GM19324 (cell line): ENCODE measurements around the gene RAB35.

ENCODE experiments used
- ATAC-seq: cut with Tn5 transposase; IDR thresholded peaks from one replicate; pipeline ENCODE4 v1.9.1; 2021; ENCODE audit warnings: mild to moderate bottlenecking, moderate library complexity; ENCODE audit not compliant: unreplicated experiment, low FRiP score

Gene RAB35

DNA sequence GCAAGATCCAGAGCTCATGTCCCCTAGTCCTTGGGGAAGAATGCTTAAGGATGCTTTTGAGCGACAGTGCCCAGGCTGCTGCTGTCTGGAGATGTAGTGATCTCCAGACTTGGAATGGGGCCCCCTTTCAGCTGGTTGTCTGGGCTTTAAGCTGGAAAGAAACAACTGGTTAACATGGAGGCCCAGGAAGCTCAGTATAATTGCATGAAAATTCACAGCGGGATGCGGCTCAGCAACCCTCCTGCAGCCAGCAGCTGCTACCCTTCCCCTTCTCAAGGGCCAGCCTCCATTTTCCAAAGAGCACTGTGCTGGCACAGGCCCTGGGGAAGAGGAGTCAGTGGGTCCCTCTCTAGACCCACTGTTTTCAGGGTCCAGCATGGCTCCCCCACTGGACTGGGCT, 26.3 kb downstream of the RAB35 start:
- ATAC-seq, result no peak

- no peak for ATAC-seq
Measured at GRCh38 chr12:120089796-120090195, 26.8 kb downstream of the RAB35 start.

DNA sequence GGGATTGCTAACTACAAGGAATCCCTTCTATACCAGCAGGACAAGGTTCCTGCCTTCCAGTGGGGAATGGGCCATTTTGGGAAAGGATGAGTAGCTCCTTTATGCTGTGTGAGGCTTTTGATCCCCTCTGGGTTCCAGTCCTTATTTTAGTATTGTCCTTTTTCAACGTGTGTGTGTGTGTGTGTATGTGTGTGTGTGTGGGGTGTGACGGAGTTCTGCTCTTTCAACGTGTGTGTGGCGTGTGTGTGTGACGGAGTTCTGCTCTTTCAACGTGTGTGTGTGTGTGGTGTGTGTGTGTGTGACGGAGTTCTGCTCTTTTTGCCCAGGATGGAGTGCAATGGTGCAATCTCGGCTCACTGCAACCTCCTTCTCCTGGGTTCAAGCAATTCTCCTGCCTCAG, 27.4 kb downstream of the RAB35 start:
- ATAC-seq, result no peak

DNA sequence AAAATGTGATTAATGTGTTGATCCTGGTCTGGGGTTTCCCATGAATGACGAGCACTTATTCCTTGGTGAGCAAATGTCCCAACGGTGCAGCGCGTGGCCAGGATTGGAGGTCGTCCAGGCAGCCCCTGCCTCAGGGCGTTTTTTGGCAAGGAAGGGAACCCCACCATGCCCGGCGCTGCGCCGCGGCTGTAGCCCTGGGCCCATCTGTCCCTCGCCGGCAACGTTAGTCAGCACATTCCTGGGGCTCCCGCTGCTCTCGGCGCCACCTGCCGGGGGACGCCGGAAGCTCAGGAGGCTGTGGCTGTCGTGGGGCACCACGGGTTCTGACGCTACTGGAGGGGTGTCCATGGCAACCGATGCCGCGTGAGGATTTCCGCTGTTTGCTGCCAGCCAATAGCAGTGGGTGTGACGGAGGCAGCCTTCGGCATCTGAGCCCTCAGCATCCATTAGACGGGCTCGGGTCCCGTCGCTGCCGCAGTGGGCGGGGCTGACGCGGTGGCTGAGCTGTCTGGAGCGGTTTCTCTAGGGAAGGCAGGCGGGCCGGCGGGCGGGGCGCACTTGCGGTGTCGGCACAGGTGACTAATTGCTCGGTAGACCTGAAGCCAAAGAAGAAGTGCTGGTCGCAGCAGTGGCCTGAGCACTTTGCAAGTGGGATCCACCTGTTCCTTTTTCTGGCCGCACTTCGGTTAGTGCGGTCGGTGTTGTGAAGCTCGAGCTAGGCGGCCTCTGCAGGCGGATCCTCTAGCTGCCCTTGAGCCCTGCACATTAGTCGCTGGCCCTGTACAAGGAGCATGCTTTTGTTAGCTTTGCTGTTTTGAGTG, 29.5 kb downstream of the RAB35 start:
- ATAC-seq, result peak; percentile 98

- ATAC-seq, result no peak
Measured at GRCh38 chr12:120085920-120086645, 30.5 kb downstream of the RAB35 start.

- no peak for ATAC-seq
Measured at GRCh38 chr12:120081641-120082040, 34.9 kb downstream of the RAB35 start.

- ATAC-seq, result no peak
Measured at GRCh38 chr12:120079411-120080400, 36.8 kb downstream of the RAB35 start.

- no peak for ATAC-seq
Measured at GRCh38 chr12:120078868-120079267, 37.7 kb downstream of the RAB35 start.

DNA sequence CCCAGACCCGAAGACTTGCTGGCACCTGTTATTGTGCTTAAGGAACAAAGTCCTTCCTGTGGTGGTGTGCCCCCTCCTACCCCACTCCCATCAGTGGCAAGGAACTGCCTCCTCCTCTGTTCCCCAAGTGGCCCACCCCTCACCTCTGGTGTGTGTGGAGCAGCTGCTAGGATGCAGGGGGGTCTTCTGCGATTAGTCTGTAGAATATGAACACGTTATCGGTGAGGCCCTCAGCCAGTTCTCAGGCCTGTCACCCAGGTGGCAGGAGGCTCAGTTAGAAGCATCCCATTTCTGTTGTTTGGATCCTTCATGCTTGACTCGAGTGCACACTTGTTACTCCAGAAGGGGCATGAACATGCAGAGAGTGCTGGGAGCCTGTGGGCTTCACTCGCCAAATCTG, 39.3 kb downstream of the RAB35 start:
- ATAC-seq, result no peak

- ATAC-seq, result no peak
Measured at GRCh38 chr12:120076651-120077050, 39.9 kb downstream of the RAB35 start.

GRCh38 chr12:120075034-120075616, 41.4 kb downstream of the RAB35 start:
- ATAC-seq, result no peak

DNA sequence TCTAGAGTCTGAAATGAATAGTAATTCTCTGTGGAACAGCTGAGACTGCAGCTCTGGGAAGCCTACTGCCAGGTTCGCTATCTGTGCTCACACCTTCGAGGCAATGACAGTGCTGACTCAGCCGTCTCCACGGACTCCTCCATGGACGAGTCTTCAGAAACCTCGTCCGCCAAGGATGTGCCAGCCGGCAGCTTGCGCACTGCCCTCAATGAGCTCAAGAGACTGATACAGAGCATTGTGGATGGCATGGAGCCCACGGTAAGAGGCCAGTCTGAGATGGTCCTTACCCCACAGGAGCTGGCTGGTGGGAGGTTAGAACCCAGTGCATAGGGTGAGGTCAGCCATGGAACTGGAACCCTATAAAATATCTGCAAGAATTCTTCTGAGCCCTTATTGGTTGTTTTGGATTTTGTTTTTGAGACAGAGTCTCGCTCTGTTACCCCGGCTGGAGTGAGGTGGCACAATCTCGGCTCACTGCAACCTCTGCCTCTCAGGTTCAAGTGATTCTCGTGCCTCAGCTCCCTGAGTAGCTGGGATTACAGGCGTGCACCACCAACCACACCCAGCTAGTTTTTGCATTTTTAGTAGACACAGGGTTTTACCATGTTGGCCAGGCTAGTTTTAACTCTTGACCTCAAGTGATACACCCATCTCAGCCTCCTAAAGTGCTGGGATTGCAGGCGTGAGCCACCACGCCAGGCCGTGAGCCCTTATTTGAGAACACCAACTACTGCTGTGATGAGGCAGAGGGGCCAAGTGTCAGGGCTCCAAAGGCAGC, 43.9 kb downstream of the RAB35 start:
- no peak for ATAC-seq

- ATAC-seq, result no peak
Measured at GRCh38 chr12:120071493-120072020, 45.0 kb downstream of the RAB35 start.

- ATAC-seq, result no peak
Measured at GRCh38 chr12:120069278-120069677, 47.3 kb downstream of the RAB35 start.

DNA sequence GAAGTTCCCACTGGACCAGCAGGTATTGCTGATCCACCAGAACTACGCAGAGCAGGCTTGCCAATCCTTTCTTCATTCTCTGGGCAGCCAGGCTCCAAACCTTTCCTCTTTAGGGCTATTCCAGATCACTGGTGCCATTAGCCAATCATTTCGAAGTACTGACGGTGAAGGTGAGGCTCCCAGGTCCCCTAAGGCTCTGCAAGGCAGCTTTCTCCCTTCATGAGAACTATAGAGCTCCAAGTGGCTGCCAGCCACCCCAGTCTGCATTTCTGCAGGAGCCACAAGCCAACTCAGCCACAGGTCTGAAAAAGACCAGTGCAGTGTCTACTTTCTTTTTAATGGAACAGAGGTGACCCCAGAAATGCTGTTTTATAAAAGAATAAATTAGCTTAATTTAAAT, 48.7 kb downstream of the RAB35 start:
- ATAC-seq, result no peak

DNA sequence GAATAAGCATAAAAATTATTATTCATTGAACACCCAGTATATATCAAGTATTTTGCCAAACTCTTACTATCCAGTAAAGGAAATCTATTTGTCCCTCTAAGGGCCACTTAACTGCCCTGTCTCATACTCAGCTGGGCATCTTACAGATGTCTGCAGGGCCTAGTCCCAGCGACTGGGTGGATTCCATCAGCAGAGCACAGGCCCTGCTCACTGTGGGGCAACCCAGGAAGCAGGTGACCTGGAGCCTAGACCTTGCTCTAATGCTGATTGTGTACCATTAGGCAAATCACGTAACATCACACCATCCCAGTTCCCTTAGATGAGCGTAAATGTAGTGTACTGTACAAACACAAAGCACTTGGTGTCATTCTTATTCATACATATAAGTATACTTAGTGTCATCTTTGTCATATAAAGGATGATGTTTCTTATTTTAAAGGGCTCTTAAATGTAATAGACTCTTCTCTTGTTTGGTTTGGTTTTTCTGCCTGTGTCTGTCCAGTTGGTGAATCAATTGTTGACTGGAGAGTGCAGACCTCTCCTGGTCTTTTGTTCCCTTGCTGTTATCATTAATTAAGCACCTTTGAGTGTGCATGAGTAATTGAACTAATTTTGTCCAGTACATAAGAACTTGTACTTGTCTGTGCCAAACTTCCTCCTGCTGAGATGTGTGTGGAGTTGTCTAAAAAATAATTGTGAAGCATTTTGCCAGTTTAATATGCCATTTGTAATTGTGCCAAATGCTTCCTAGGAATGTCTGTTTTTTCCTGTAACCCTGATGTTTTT, 49.3 kb downstream of the RAB35 start:
- no peak for ATAC-seq

DNA sequence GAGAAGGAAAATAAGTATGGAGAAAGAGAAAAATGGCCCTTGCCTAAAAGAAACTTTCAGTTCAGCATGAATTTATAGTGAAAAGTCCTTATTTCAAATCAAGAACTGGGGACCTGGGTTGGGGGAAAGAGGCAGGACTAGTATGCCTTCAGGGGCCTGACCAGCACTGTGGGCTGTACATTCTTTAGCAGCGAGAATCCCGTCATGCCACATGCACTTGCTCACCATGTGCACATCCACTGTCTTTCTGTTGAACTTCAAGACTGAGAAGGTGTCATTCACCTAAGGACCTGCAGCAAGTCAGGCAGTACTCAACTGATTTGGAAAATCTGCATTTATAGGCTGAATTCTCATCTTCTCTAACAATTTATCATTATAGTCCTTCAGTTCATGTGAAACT, 50.2 kb downstream of the RAB35 start:
- no peak for ATAC-seq

- no peak for ATAC-seq
Measured at GRCh38 chr12:120065472-120065871, 51.1 kb downstream of the RAB35 start.
